GM18867 (cell line): ENCODE results near the gene TCERG1.

Experiments
- ATAC-seq: cut with Tn5 transposase; IDR thresholded peaks from one replicate; pipeline ENCODE4 v1.9.1; 2021; ENCODE audit warnings: mild to moderate bottlenecking, moderate library complexity; ENCODE audit not compliant: unreplicated experiment

Gene TCERG1

GRCh38 chr5:146446861-146447733 is at the start of gene TCERG1:
TCERG1 (plus strand) TSS chr5:146447333; CDS start chr5:146447350, 17 bp downstream.
- peak; percentile 97 for ATAC-seq

- no peak for ATAC-seq
Measured at GRCh38 chr5:146398826-146399225, 48.3 kb upstream of the TCERG1 start.

- ATAC-seq = no peak
Measured at GRCh38 chr5:146399481-146399880, 47.7 kb upstream of the TCERG1 start.

GRCh38 chr5:146400201-146400600 is 46.9 kb upstream of the TCERG1 start:
- ATAC-seq = no peak

- ATAC-seq = no peak
Measured at GRCh38 chr5:146401021-146401420, 46.1 kb upstream of the TCERG1 start.

- no peak for ATAC-seq
Measured at GRCh38 chr5:146402949-146403348, 44.2 kb upstream of the TCERG1 start.

- no peak for ATAC-seq
Measured at GRCh38 chr5:146409054-146409671, 38.0 kb upstream of the TCERG1 start.

- ATAC-seq = no peak
Measured at GRCh38 chr5:146410272-146410671, 36.9 kb upstream of the TCERG1 start.

GRCh38 chr5:146419696-146420095 is 27.4 kb upstream of the TCERG1 start:
- ATAC-seq = no peak

GRCh38 chr5:146425023-146425422 is 22.1 kb upstream of the TCERG1 start:
- ATAC-seq = no peak

- no peak for ATAC-seq
Measured at GRCh38 chr5:146426305-146426704, 20.8 kb upstream of the TCERG1 start.

GRCh38 chr5:146426853-146427618 is 20.1 kb upstream of the TCERG1 start:
- ATAC-seq = peak; percentile 66

- ATAC-seq = no peak
Measured at GRCh38 chr5:146427619-146427997, 19.5 kb upstream of the TCERG1 start.

GRCh38 chr5:146428658-146429057 is 18.5 kb upstream of the TCERG1 start:
- ATAC-seq = peak; percentile 51

- ATAC-seq = no peak
Measured at GRCh38 chr5:146440353-146440752, 6.8 kb upstream of the TCERG1 start.

- ATAC-seq = no peak
Measured at GRCh38 chr5:146440870-146441495, 6.2 kb upstream of the TCERG1 start.

- no peak for ATAC-seq
Measured at GRCh38 chr5:146441896-146442295, 5.2 kb upstream of the TCERG1 start.

- peak; percentile 27 for ATAC-seq
Measured at GRCh38 chr5:146447734-146448380, 724 bp downstream of the TCERG1 start.

- no peak for ATAC-seq
Measured at GRCh38 chr5:146448783-146449519, 1.8 kb downstream of the TCERG1 start.

GRCh38 chr5:146450002-146450401 is 2.9 kb downstream of the TCERG1 start:
- ATAC-seq = no peak
